GM13976 (cell line): ENCODE measurements around the gene LMX1A.

Experiments used
- DNase-seq: peaks from one replicate; pipeline ENCODE4 v3.0.0; 2012; ENCODE audit warnings: low spot score
- in situ Hi-C: fragments of 300-500 bp; cut with MboI; formaldehyde crosslinking; loops from one replicate; pipeline ENCODE4 v1.12.0; 2022; ENCODE audit warnings: low sequenced_read_pairs, mixed read lengths, inconsistent platforms; ENCODE audit not compliant: unreplicated experiment
- TF ChIP-seq, protein P1 (sequence below): IDR thresholded peaks from 2 replicates; pipeline ENCODE4 v1.5.1; 2012; ENCODE audit warnings: borderline replicate concordance, mild to moderate bottlenecking; ENCODE audit not compliant: insufficient read depth; ENCODE audit errors: extremely low read depth, missing control alignments, control extremely low read depth

Gene LMX1A

DNA sequence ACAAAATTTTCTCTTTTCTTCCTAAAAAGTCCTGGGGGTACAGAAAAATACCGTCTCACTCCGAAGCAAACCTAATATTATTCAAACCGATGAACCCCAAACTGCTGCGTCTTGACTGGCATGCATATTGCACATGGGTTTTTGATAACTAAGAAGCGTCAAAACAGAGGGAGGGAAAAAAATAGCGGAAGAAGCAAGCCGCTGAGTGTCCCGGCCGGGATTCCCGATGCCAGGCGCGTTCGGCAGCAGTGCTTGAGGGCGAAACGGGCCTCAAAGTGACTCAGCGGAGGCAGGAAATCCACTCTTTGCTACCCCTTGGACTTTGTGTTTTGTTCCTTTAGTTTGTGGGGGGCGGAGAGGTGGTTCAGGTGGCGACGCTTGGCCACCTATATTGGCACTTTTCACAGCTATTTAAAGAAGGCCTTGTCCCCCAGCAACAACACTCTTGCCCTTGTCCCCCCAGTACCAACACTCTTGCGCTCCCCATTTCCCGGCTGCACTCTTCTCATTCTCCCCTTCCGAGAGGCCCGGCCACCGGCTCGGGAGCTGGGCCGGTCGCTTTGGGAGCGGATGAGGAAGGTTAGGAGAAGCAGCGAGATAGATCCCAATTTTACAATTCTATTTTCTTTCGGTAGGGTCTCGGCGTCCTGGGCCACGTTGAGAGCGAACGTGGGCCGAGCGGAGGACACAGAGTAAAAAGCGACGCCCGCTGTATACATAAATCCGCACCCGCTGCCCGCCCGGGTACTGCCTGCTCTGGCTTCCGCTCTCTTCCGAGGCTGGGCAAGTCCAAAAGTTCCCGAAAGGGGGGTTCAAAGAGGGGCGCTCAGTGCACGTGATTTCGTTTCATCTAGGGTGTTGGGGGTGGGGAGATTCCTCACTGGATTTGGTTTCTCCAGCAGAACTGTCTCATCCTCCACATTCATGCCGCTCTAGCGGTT, 2.5 kb downstream of the LMX1A start:
- no peak for DNase-seq
- in situ Hi-C loops, result no loop called here
- TF ChIP-seq, protein P1, sequence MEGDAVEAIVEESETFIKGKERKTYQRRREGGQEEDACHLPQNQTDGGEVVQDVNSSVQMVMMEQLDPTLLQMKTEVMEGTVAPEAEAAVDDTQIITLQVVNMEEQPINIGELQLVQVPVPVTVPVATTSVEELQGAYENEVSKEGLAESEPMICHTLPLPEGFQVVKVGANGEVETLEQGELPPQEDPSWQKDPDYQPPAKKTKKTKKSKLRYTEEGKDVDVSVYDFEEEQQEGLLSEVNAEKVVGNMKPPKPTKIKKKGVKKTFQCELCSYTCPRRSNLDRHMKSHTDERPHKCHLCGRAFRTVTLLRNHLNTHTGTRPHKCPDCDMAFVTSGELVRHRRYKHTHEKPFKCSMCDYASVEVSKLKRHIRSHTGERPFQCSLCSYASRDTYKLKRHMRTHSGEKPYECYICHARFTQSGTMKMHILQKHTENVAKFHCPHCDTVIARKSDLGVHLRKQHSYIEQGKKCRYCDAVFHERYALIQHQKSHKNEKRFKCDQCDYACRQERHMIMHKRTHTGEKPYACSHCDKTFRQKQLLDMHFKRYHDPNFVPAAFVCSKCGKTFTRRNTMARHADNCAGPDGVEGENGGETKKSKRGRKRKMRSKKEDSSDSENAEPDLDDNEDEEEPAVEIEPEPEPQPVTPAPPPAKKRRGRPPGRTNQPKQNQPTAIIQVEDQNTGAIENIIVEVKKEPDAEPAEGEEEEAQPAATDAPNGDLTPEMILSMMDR, result no peak

DNA sequence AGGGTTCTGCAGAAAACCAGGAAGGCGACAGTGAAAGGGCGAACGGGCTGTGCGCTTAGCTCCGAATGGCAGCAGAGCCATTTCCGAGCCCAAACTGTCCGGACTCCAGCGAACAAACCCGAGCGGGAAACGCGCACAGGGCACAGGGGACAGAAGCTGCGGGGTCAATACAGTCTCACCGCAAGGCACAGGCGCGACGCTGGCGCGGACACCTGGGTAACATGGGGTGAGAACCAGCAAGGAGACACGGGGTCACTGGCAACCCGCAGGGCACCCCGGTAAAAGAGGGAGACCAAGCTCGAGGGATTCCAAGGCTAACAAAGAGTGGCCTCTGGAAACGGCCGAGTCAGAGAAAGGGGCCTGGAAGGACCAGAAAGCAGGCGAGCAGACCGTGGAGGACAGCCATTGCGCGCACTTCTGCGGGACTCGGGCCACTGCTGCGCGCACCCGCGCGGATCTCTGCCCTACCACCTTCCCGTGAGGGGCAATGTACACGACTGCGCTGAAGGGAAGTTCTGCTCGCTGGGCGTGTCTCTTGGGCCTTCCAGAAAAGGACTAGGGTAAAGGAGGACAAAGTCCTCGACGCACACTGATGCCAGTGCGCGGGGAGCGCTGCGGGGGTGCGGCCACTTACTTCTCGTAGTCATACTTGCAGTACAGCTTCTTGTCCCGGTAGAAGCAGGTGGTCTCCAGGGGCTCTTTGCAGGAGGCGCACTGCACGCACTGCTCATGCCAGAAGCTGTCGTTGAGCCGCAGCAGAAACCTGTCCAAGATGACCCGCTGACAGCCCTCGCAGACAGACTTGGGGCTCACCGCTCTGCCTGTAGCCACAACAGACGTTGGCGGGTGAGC, 3.8 kb downstream of the LMX1A start:
- DNase-seq, result no peak
- TF ChIP-seq, protein P1, result no peak
- in situ Hi-C loops, result no loop called here

DNA sequence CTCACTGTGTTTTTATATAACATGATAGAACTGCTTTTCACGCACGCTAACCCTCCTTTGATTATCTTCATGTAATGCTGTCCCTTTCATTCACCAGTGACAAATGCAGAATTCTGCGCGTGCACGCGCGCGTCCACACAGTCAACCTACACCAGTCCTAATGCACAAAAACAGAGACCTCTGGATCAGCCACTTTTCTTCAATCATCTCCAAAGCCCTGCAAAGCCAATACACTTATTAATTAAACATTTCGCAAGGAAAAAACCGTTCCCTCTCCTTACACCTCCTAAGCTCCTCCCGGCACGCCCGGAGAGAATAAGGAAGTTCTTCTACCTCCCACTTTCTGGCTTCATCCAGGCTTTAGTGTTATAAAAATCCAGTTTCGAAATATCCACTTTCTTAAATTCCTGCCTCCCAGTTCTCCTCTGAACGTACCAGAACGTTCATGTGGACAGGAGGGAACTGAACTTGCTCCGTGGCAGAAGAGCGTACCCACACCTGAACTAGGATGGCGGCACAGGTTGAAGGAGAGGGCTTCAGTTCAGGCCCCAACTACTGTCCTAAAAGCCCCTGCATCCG, 4.6 kb downstream of the LMX1A start:
- in situ Hi-C loops, result no loop called here
- TF ChIP-seq, protein P1, result no peak
- no peak for DNase-seq

DNA sequence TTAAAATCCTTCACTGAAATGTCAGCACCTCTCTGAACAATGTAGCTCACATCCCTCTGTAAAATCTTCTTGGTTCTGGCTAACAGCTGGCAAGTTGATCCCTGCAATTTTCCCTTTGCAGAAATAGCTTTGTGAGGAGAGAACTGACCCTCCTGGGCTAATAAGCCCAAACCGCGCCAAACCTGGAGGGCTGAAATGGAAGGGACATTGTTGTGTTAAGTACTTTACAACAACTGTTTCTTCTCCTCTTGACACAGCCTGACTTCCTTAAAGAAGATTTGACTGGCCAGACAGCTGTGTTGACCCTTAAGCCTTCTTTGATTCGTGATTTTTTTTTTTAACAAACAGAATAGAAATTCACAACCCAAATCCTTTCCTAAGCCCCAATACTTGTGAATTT, 5.7 kb downstream of the LMX1A start:
- TF ChIP-seq, protein P1, result no peak
- in situ Hi-C loops, result no loop called here
- no peak for DNase-seq

DNA sequence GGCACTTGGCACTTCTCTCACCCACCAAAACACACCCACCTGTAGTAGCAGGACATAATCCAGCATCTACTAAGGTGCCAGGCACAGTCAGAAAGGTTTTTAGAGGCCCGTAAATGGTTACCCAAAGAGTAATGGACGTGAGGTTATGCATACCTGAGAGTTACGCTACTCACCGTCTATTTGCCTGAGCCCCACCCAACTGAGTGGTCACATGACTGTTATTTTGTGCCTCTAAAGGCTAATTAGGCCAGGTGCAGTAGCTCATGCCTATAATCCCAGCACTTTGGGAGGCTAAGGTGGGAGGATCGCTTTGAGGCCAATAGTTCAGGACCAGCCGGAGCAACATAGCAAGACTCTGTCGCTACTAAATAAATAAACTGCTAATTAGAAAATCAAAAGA, 11.0 kb downstream of the LMX1A start:
- no peak for DNase-seq
- in situ Hi-C loops, result no loop called here
- TF ChIP-seq, protein P1, result no peak

DNA sequence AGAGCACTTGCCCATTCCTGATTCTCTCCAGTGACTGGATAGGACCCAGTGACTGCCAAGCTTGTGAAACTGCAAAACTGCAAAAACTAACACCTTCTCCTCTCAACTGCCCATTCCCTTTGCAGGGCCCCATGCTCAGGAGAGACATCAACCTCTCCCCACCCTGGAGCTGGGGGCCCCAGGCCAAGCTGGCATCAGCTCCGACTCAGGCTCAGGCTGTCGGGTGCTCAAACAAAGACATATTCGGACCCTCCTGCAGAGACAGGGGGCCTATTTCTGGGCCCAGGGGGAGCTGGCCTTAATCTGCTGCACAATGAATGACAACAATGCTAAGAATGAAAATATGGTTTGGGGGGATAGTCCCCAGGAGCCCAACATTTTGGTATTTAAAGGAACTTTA, 11.8 kb downstream of the LMX1A start:
- in situ Hi-C loops, result no loop called here
- DNase-seq, result no peak

More for the DNA sequence above, 11.8 kb downstream of the LMX1A start:
- TF ChIP-seq, protein P1, result no peak
